Measurements from ENCODE around the gene HLA-DQB2. TPM values are rescaled to one million over a fixed set of nuclear protein-coding genes. Genes with fewer than 3 reads are reported as not detected.

The HLA-DQB2 gene
- total RNA-seq, 1 donor from 2014 or later, result 0.67 TPM

DNA sequence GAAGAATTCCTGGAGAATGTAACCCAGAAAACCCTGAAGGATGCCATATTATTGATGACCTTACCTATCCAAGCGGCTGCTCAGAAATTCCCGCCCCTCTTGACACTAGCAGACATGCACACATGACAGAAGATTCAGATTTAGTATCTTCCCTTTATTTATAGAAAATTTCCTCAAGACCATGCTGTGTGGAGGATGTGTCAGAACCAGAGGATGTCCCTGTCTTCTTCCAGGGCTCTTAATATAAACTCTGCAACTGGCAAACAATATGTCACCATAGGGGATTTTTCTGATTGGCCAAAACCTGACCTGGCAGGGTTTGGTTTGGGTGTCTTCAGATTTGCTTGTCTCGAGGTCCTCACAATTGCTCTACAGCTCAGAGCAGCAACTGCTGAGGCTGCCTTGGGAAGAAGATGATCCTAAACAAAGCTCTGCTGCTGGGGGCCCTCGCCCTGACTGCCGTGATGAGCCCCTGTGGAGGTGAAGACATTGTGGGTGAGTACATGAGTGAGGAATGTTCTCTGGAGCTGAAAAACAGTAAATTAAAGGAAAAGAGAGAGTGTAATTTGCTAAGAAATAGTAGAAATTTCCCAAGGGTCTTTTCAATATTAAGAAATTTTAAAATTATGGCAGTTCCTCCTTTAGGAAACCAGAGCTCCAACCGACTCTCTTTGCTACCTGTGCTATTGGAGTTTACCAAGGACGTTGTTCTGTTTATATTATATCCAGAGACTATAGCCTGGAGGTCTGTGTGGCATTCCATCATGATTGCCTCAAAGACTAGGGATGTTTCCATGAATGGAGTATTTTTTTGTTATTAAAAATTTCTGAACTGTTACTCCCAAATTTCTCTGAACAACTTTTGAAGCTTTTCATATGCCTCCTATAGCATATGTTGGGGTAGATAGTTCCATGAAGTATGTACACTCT is 22.0 kb downstream of the HLA-DQB2 start, which contains the start of gene HLA-DQA2:
Gene HLA-DQA2, plus strand, starts transcription at position 361 of the 930 bp plus-strand sequence. Its CDS starts 53 bp downstream, at position 414.
- H3K27me3 Mint-ChIP-seq (ENCODE audit: insufficient read depth), result peaks cover 32% of the 10 kb centered on the region
- peaks cover 5% of the 10 kb centered on the region for H3K4me1 Mint-ChIP-seq (ENCODE audit: low read depth)
- no peaks in the 10 kb centered on the region for H3K9me3 Mint-ChIP-seq
- no peak within 1 kb of the TSS for H3K27ac Mint-ChIP-seq
- H3K36me3 Mint-ChIP-seq (ENCODE audit: low read depth), result no peaks in the 10 kb centered on the region
- no peak within 1 kb of the TSS for H3K4me3 Mint-ChIP-seq
- intact Hi-C loops (cut with micrococcal nuclease), result loop anchor here (5.0 kb wide), 1 partner anchor 104 kb away; the partner anchor contains the start of gene HLA-DQA1
- DNase-seq (ENCODE audit: low spot score), result no peak

- Mint-ChIP-seq H3K4me3 (no peak overlapping the region), H3K27ac (no peak overlapping the region), H3K27me3 (ENCODE audit: insufficient read depth) (peaks cover 37% of the 10 kb centered on the region), H3K9me3 (no peaks in the 10 kb centered on the region), H3K4me1 (ENCODE audit: low read depth) (peaks cover 5% of the 10 kb centered on the region), H3K36me3 (ENCODE audit: low read depth) (no peaks in the 10 kb centered on the region)
- intact Hi-C loops (cut with micrococcal nuclease), result no loop called here
- DNase-seq (ENCODE audit: low spot score), result no peak
Measured at GRCh38 chr6:32738126-32738525, 25.2 kb downstream of the HLA-DQB2 start.

- intact Hi-C loops (cut with micrococcal nuclease), result no loop called here
- Mint-ChIP-seq H3K9me3 (no peaks in the 10 kb centered on the region), H3K4me1 (ENCODE audit: low read depth) (peaks cover 6% of the 10 kb centered on the region), H3K27me3 (ENCODE audit: insufficient read depth) (peaks cover 50% of the 10 kb centered on the region), H3K4me3 (no peak overlapping the region), H3K27ac (no peak overlapping the region), H3K36me3 (ENCODE audit: low read depth) (no peaks in the 10 kb centered on the region)
- DNase-seq (ENCODE audit: low spot score), result no peak
Measured at GRCh38 chr6:32718879-32719278, 44.5 kb downstream of the HLA-DQB2 start.

DNA sequence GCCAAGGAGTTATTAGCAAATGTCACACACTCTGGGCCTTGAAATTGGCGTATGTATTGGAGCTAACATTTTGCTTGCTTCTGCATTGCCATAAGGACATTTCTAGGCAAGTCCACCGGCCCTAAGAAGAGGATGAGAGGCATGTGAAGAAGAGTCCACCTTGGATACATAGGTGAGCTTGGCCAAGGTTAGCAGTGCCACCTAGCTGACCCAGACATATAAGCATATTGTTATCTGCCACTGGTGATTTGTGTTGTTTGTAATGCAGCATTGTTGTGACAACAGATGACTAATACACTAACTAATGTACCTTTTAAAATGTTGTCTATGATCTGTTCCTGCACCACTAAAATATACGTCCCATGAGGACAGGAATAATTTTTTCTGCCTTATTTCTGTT is 46.9 kb downstream of the HLA-DQB2 start:
- H3K4me3 Mint-ChIP-seq, result no peak overlapping the region
- H3K27me3 Mint-ChIP-seq (ENCODE audit: insufficient read depth), result peaks cover 37% of the 10 kb centered on the region
- H3K4me1 Mint-ChIP-seq (ENCODE audit: low read depth), result peaks cover 6% of the 10 kb centered on the region
- no peaks in the 10 kb centered on the region for H3K9me3 Mint-ChIP-seq
- no peaks in the 10 kb centered on the region for H3K36me3 Mint-ChIP-seq (ENCODE audit: low read depth)
- H3K27ac Mint-ChIP-seq, result no peak overlapping the region
- intact Hi-C loops (cut with micrococcal nuclease), result no loop called here
- no peak for DNase-seq (ENCODE audit: low spot score)

DNA sequence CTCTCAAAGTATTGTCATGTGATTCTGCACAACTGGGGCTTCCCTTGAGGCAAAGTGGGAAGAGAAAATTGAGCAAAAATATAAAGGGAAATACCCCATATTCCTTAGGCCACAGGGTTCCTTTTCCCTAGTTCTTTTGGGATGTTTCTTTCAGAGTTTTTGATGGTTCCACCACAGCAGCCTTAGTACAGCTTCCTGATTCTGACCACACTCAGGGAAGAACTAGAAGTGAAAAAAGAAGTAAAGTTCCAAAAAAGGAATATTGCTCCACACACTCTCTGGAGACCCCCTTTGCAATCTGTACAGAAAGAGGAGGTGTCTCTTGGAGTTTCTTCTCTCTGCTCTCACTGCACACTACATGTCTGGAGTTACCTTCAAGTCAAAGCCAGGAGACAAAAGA is 50.1 kb downstream of the HLA-DQB2 start:
- intact Hi-C loops (cut with micrococcal nuclease), result no loop called here
- Mint-ChIP-seq H3K9me3 (no peaks in the 10 kb centered on the region), H3K4me3 (no peak overlapping the region)

DNA sequence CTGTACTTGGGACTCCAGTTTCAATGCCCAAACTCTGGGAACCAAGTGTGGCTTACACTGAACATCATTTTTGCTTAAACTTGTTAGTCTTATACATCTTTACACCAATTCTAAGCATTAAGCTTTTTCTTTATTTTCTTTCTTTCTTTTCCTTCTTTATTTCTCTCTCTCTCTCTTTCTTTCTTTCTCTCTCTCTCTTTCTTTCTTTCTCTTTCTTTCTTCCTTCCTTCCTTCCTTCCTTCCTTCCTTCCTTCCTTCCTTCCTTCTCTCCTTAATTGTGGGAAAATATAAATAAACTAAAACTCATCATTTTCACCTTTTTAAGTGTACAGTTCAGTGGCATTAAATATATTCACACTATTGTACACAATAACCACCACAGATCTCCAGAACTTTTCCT is 53.7 kb downstream of the HLA-DQB2 start:
- Mint-ChIP-seq H3K36me3 (ENCODE audit: low read depth) (no peaks in the 10 kb centered on the region), H3K27me3 (ENCODE audit: insufficient read depth) (peaks cover 13% of the 10 kb centered on the region), H3K4me1 (ENCODE audit: low read depth) (no peaks in the 10 kb centered on the region), H3K9me3 (no peaks in the 10 kb centered on the region), H3K4me3 (no peak overlapping the region), H3K27ac (no peak overlapping the region)
- intact Hi-C loops (cut with micrococcal nuclease), result no loop called here
- no peak for DNase-seq (ENCODE audit: low spot score)

More for the DNA sequence above, 50.1 kb downstream of the HLA-DQB2 start:
- no peaks in the 10 kb centered on the region for H3K4me1 Mint-ChIP-seq (ENCODE audit: low read depth)
- no peak for DNase-seq (ENCODE audit: low spot score)
- no peak overlapping the region for H3K27ac Mint-ChIP-seq
- no peaks in the 10 kb centered on the region for H3K36me3 Mint-ChIP-seq (ENCODE audit: low read depth)
- H3K27me3 Mint-ChIP-seq (ENCODE audit: insufficient read depth), result peaks cover 19% of the 10 kb centered on the region

Other genes with a start within 250 kb of the HLA-DQB2 start
- gene HLA-DRB5, start 233.2 kb downstream of the HLA-DQB2 start, total RNA-seq, result 15.8 and 20.3 TPM in 2 replicates
- gene HLA-DRB1, start 173.7 kb downstream of the HLA-DQB2 start, total RNA-seq, result 33.1 and 33.7 TPM in 2 replicates
- gene HLA-DQA1, start 126.1 kb downstream of the HLA-DQB2 start, total RNA-seq, result 12.5 and 13.3 TPM in 2 replicates
- 4.3 and 4.7 TPM in 2 replicates for gene HLA-DQB1, start 96.9 kb downstream of the HLA-DQB2 start, total RNA-seq
- 1.8 and 2.7 TPM in 2 replicates for gene HLA-DQA2, start 22.1 kb downstream of the HLA-DQB2 start, total RNA-seq
- gene HLA-DOB, start 53.5 kb upstream of the HLA-DQB2 start, total RNA-seq, result 4.2 and 4.3 TPM in 2 replicates
- gene TAP2, start 75.2 kb upstream of the HLA-DQB2 start, total RNA-seq, result 160 and 167 TPM in 2 replicates
- gene PSMB8, start 80.5 kb upstream of the HLA-DQB2 start, total RNA-seq, result 353 and 358 TPM in 2 replicates
- gene TAP1, start 90.2 kb upstream of the HLA-DQB2 start, total RNA-seq, result 284 and 290 TPM in 2 replicates
- gene PSMB9, start 90.7 kb upstream of the HLA-DQB2 start, total RNA-seq, result 249 and 253 TPM in 2 replicates
- gene HLA-DMB, start 177.5 kb upstream of the HLA-DQB2 start, total RNA-seq, result 2.7 and 2.8 TPM in 2 replicates
- gene HLA-DMA, start 189.6 kb upstream of the HLA-DQB2 start, total RNA-seq, result 14.1 and 14.2 TPM in 2 replicates
- gene BRD2, start 205.1 kb upstream of the HLA-DQB2 start, total RNA-seq, result 316 and 330 TPM in 2 replicates
- gene HLA-DOA, start 246.1 kb upstream of the HLA-DQB2 start, total RNA-seq, result 1.8 and 2.0 TPM in 2 replicates

Measured in activated T-helper 1 cell treated with anti-CD3 and anti-CD28 coated beads, Interleukin-12 subunit alpha, Interleukin-12 subunit beta, Interleukin-2, Interleukin-4 antibody, amounts not matched to agents 30 ng/mL and 10 ng/mL and 1 ng/mL, durations not matched to agents 14 hours and 24 hours and 36 hours (primary cell).